Endodermal cell (in vitro differentiated cells): Measurements from ENCODE around the gene KCNAB2. TPM values are rescaled to one million over a fixed set of nuclear protein-coding genes. Genes with fewer than 3 reads are reported as not detected.

Experiments used
- DNase-seq: peaks from one replicate; pipeline ENCODE4 v3.0.0-alpha.2; 2017
- H3K27ac ChIP-seq: 2 replicates; pipeline ENCODE4 v1.5.1; 2013; ENCODE audit warnings: mild to moderate bottlenecking, low read depth, low read length, moderate library complexity
- H3K27me3 ChIP-seq: 2 replicates; pipeline ENCODE4 v1.6.1; 2013; ENCODE audit warnings: mild to moderate bottlenecking, low read length, moderate library complexity; ENCODE audit not compliant: insufficient read depth, control insufficient read depth, poor library complexity, severe bottlenecking
- H3K36me3 ChIP-seq: 2 replicates; pipeline ENCODE4 v1.7.0; 2013; ENCODE audit warnings: mild to moderate bottlenecking, low read length, moderate library complexity; ENCODE audit not compliant: control insufficient read depth, insufficient read depth
- H3K4me1 ChIP-seq: one replicate; pipeline ENCODE4 v1.7.0; 2013; ENCODE audit warnings: low read length; ENCODE audit not compliant: control insufficient read depth, insufficient read depth
- H3K4me3 ChIP-seq: 2 replicates; pipeline ENCODE4 v1.5.1; 2013; ENCODE audit warnings: mild to moderate bottlenecking, low read length, moderate library complexity
- H3K9ac ChIP-seq: 2 replicates; pipeline ENCODE4 v1.6.1; 2013; ENCODE audit warnings: mild to moderate bottlenecking, low read length, moderate library complexity; ENCODE audit not compliant: poor library complexity, severe bottlenecking; ENCODE audit errors: extremely low read depth
- H3K9me3 ChIP-seq: 2 replicates; pipeline ENCODE4 v1.6.1; 2013; ENCODE audit warnings: mild to moderate bottlenecking, low read length, moderate library complexity; ENCODE audit not compliant: control insufficient read depth
- H3K27ac Mint-ChIP-seq: 2 replicates; pipeline ENCODE4 v1.8.0; 2020; ENCODE audit warnings: mixed read lengths
- H3K27me3 Mint-ChIP-seq: 2 replicates; pipeline ENCODE4 v1.8.0; 2021; ENCODE audit warnings: mild to moderate bottlenecking, mixed read lengths; ENCODE audit not compliant: insufficient read depth
- H3K36me3 Mint-ChIP-seq: 2 replicates; pipeline ENCODE4 v1.8.0; 2020; ENCODE audit warnings: low read depth, mixed read lengths
- H3K4me1 Mint-ChIP-seq: 2 replicates; pipeline ENCODE4 v1.8.0; 2020; ENCODE audit warnings: mixed read lengths
- H3K4me3 Mint-ChIP-seq: 2 replicates; pipeline ENCODE4 v1.8.0; 2020; ENCODE audit warnings: mild to moderate bottlenecking, moderate library complexity, mixed read lengths
- H3K9me3 Mint-ChIP-seq: 2 replicates; pipeline ENCODE4 v1.8.0; 2020; ENCODE audit warnings: mild to moderate bottlenecking, mixed read lengths
- WGBS, 2 experiments: methylation state at CpG; one replicate each; pipeline versions ENCODE4 v1.1.5 to v1.1.7; 2013; ENCODE audit warnings: missing lambda C conversion rate in 2 of 2, mixed read lengths in 1 of 2; ENCODE audit not compliant: insufficient coverage in 1 of 2, insufficient read length in 1 of 2; 5-methylcytosine and 5-hydroxymethylcytosine counted together
- total RNA-seq, 2 donors: library from RNA; stranded (reverse); fragmentation: NEBNext Ultra II Directional in 1 of 2; extraction: Animal tissue kit (Norgen Biotek cat#: 25700) in 1 of 2; gene quantifications; 2 replicates in 1 of 2; 3 replicates in 1 of 2; pipeline ENCODE4 v1.2.1, GENCODE V29; 2021
- TF ChIP-seq, protein P1 (sequence below): fragments of 200-600 bp; sonication (generic); conservative IDR thresholded peaks from 2 replicates; pipeline ENCODE4 v1.5.0; 2021; ENCODE audit warnings: antibody characterized with exemption, mild to moderate bottlenecking

The KCNAB2 gene
- total RNA-seq, 2 donors from 2014 or later = 14.9 to 22.9 TPM

- no peak overlapping the region for H3K4me3 Mint-ChIP-seq
- Histone ChIP-seq H3K4me3 (no peak overlapping the region), H3K9me3 (no peaks in the 10 kb centered on the region), H3K4me1 (no peaks in the 10 kb centered on the region), H3K9ac (no peak overlapping the region), H3K27me3 (no peaks in the 10 kb centered on the region), H3K27ac (no peak overlapping the region), H3K36me3 (no peaks in the 10 kb centered on the region)
- H3K27me3 Mint-ChIP-seq = no peaks in the 10 kb centered on the region
- no peak for DNase-seq
- no peaks in the 10 kb centered on the region for H3K36me3 Mint-ChIP-seq
- TF ChIP-seq, protein P1, sequence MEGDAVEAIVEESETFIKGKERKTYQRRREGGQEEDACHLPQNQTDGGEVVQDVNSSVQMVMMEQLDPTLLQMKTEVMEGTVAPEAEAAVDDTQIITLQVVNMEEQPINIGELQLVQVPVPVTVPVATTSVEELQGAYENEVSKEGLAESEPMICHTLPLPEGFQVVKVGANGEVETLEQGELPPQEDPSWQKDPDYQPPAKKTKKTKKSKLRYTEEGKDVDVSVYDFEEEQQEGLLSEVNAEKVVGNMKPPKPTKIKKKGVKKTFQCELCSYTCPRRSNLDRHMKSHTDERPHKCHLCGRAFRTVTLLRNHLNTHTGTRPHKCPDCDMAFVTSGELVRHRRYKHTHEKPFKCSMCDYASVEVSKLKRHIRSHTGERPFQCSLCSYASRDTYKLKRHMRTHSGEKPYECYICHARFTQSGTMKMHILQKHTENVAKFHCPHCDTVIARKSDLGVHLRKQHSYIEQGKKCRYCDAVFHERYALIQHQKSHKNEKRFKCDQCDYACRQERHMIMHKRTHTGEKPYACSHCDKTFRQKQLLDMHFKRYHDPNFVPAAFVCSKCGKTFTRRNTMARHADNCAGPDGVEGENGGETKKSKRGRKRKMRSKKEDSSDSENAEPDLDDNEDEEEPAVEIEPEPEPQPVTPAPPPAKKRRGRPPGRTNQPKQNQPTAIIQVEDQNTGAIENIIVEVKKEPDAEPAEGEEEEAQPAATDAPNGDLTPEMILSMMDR = no peak
- no peaks in the 10 kb centered on the region for H3K4me1 Mint-ChIP-seq
- no peak overlapping the region for H3K27ac Mint-ChIP-seq
- no peaks in the 10 kb centered on the region for H3K9me3 Mint-ChIP-seq
- WGBS, 2 experiments = 91% methylated on average over 10 to 15 of the region's 15 CpGs
These were observed 64.6 kb downstream of the KCNAB2 start for GRCh38 chr1:6110326-6110725.

DNA sequence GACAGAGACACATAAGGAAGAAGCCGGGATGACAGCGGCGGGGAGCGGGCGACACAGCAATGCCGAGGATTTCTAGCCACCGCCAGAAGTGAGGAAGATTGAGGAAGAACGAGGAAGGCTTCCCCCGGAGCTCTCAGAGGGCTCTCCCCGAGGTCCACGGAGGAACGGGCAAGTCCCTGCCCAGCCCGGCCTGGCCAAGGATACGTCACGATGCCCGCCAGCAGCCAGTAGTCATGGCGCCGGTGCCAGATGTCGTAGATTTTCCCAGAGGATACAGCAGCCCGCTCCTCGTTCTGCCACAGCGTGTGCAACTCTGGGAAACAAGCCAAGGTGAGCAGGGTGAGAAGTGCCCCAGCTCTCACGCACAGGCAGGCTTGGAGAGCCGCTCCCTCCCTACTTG lies 65.9 kb downstream of the KCNAB2 start:
- no peaks in the 10 kb centered on the region for H3K36me3 Mint-ChIP-seq
- Histone ChIP-seq H3K9me3 (no peaks in the 10 kb centered on the region), H3K36me3 (no peaks in the 10 kb centered on the region), H3K27me3 (no peaks in the 10 kb centered on the region), H3K9ac (no peak overlapping the region), H3K27ac (no peak overlapping the region), H3K4me3 (no peak overlapping the region), H3K4me1 (no peaks in the 10 kb centered on the region)
- H3K27ac Mint-ChIP-seq = no peak overlapping the region
- TF ChIP-seq, protein P1 = no peak
- H3K4me3 Mint-ChIP-seq = no peak overlapping the region
- no peaks in the 10 kb centered on the region for H3K27me3 Mint-ChIP-seq
- H3K9me3 Mint-ChIP-seq = peaks cover under 1% of the 10 kb centered on the region
- DNase-seq = no peak
- WGBS, 2 experiments = 94 to 96% methylated on average over 22 to 24 of the region's 24 CpGs
- no peaks in the 10 kb centered on the region for H3K4me1 Mint-ChIP-seq

DNA sequence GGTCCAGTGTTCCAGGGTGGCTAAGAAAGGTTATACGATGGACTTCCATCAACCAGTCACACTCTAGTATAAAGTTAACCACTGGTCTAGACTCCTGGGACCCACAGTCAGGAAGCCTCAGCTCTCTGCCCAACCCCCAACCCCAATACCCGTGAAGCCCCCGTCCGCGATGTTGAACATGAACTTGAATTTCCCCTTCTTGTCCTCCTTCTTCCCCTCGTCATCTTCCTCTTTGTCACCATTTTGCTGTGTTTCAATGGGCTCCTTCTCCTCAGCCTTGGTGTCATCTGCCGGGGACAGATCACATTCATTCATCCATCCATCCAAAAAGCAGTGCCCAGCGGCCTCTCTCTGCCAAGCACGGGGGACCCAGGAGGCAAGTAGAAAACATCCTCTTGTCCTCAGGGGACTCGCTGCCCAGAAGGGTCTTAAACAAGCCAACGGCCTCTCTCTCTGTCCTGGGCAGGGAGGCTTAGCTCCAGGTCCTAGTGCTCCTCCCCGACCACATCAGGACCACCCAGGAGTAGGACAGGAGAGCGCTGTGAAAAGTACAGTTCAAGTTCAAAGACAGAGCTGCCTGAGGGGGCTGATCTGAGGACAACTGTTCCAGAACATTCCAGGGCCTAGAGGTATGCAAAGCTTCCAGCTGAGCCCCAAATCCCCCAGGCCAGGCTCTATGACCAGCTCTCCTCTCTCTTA lies 66.5 kb downstream of the KCNAB2 start:
- Mint-ChIP-seq H3K4me3 (no peak overlapping the region), H3K36me3 (no peaks in the 10 kb centered on the region), H3K4me1 (no peaks in the 10 kb centered on the region), H3K9me3 (peaks cover 5% of the 10 kb centered on the region), H3K27ac (no peak overlapping the region), H3K27me3 (no peaks in the 10 kb centered on the region)
- TF ChIP-seq, protein P1 = no peak
- H3K36me3 ChIP-seq = no peaks in the 10 kb centered on the region
- no peak overlapping the region for H3K27ac ChIP-seq
- H3K4me3 ChIP-seq = no peak overlapping the region
- H3K9ac ChIP-seq = no peak overlapping the region
- no peaks in the 10 kb centered on the region for H3K27me3 ChIP-seq
- no peaks in the 10 kb centered on the region for H3K4me1 ChIP-seq
- no peak for DNase-seq
- H3K9me3 ChIP-seq = no peaks in the 10 kb centered on the region
- 89 to 90% methylated on average over 10 to 13 of the region's 13 CpGs for WGBS, 2 experiments
